Neuronal stem cell (in vitro differentiated cells): ENCODE results near the gene RAB3GAP1.

ENCODE experiments used
- DNase-seq: peaks from one replicate; pipeline ENCODE4 v3.0.0-alpha.2; 2013; ENCODE audit warnings: low spot score
- H2AFZ ChIP-seq: one replicate; pipeline ENCODE4 v1.6.1; 2013; ENCODE audit warnings: mild to moderate bottlenecking, low read length, inconsistent platforms
- H2AK5ac ChIP-seq: 2 replicates; pipeline ENCODE4 v1.6.1; 2013; ENCODE audit warnings: low read depth, mild to moderate bottlenecking, inconsistent platforms, low read length, moderate library complexity, mixed read lengths
- H2BK120ac ChIP-seq: 2 replicates; pipeline ENCODE4 v1.6.1; 2013; ENCODE audit warnings: low read depth, mild to moderate bottlenecking, inconsistent platforms, low read length, moderate library complexity, mixed read lengths
- H2BK12ac ChIP-seq: one replicate; pipeline ENCODE4 v1.6.1; 2013; ENCODE audit warnings: low read length, inconsistent platforms
- H2BK15ac ChIP-seq: 2 replicates; pipeline ENCODE4 v1.6.1; 2013; ENCODE audit warnings: mild to moderate bottlenecking, low read length, inconsistent platforms, mixed read lengths
- H2BK5ac ChIP-seq: one replicate; pipeline ENCODE4 v1.6.1; 2013; ENCODE audit warnings: inconsistent platforms, mild to moderate bottlenecking, low read length, moderate library complexity
- H3K14ac ChIP-seq: one replicate; pipeline ENCODE4 v1.6.1; 2013; ENCODE audit warnings: low read length, inconsistent platforms
- H3K18ac ChIP-seq: 2 replicates; pipeline ENCODE4 v1.6.1; 2013; ENCODE audit warnings: low read length, inconsistent platforms
- H3K23ac ChIP-seq: 2 replicates; pipeline ENCODE4 v1.6.1; 2013; ENCODE audit warnings: low read depth, mild to moderate bottlenecking, mixed read lengths, low read length, inconsistent platforms; ENCODE audit not compliant: poor library complexity
- H3K27ac ChIP-seq: replicated peaks from 3 replicates; pipeline ENCODE4 v1.5.1; 2013; ENCODE audit warnings: low read length, inconsistent platforms
- H3K27me3 ChIP-seq, 3 experiments: 2 replicates each; pipeline ENCODE4 v1.6.1; 2013; ENCODE audit warnings: low read length in 3 of 3, mild to moderate bottlenecking in 2 of 3, inconsistent platforms in 1 of 3, low read depth in 1 of 3, mixed read lengths in 1 of 3, moderate library complexity in 1 of 3; ENCODE audit not compliant: control insufficient read depth in 3 of 3, insufficient read depth in 3 of 3
- H3K36me3 ChIP-seq, 2 donors: replicated peaks in 1 of 2; 2 replicates each; pipeline ENCODE4 v1.6.1; 2013; ENCODE audit warnings: low read length in 2 of 2; ENCODE audit not compliant: control insufficient read depth in 2 of 2, insufficient read depth in 2 of 2
- H3K4ac ChIP-seq: 2 replicates; pipeline ENCODE4 v1.6.1; 2013; ENCODE audit warnings: inconsistent platforms, mild to moderate bottlenecking, low read length, moderate library complexity
- H3K4me1 ChIP-seq, 2 donors: 1 replicate in 1 of 2; 2 replicates in 1 of 2; pipeline ENCODE4 v1.6.1; 2013; ENCODE audit warnings: low read length in 2 of 2, low read depth in 1 of 2; ENCODE audit not compliant: control insufficient read depth in 2 of 2, insufficient read depth in 1 of 2
- H3K4me2 ChIP-seq: one replicate; pipeline ENCODE4 v1.6.1; 2013; ENCODE audit warnings: mild to moderate bottlenecking, low read length, inconsistent platforms; ENCODE audit not compliant: insufficient read depth, poor library complexity, severe bottlenecking
- H3K4me3 ChIP-seq, 2 donors: 2 replicates each; pipeline ENCODE4 v1.5.1; 2013; ENCODE audit warnings: low read length in 2 of 2, mild to moderate bottlenecking in 2 of 2, inconsistent platforms in 1 of 2, moderate library complexity in 1 of 2
- H3K79me1 ChIP-seq: one replicate; pipeline ENCODE4 v1.6.1; 2013; ENCODE audit warnings: low read depth, mild to moderate bottlenecking, inconsistent platforms, low read length, moderate library complexity
- H3K9ac ChIP-seq: one replicate; pipeline ENCODE4 v1.6.1; 2013; ENCODE audit warnings: mild to moderate bottlenecking, low read depth, low read length, inconsistent platforms; ENCODE audit not compliant: poor library complexity
- H3K9me3 ChIP-seq, 2 donors: replicated peaks in 1 of 2; 2 replicates each; pipeline versions ENCODE3 to v1.6.1; 2013; ENCODE audit warnings: low read length in 2 of 2, mild to moderate bottlenecking in 2 of 2, inconsistent platforms in 1 of 2, low read depth in 1 of 2, mixed read lengths in 1 of 2, moderate library complexity in 1 of 2; ENCODE audit not compliant: control insufficient read depth in 2 of 2, insufficient read depth in 1 of 2
- H4K8ac ChIP-seq: one replicate; pipeline ENCODE4 v1.6.1; 2013; ENCODE audit warnings: low read depth, mild to moderate bottlenecking, inconsistent platforms, low read length, moderate library complexity
- H4K91ac ChIP-seq: one replicate; pipeline ENCODE4 v1.6.1; 2013; ENCODE audit warnings: low read length, low read depth, mild to moderate bottlenecking, inconsistent platforms; ENCODE audit not compliant: poor library complexity
- WGBS, 2 donors: extraction: QIAGEN DNeasy Blood & Tissue Kit; methylation state at CpG; one replicate each; pipeline ENCODE4 v1.1.7; 2013; ENCODE audit warnings: missing lambda C conversion rate in 2 of 2, mixed read lengths in 1 of 2; ENCODE audit not compliant: insufficient read length in 2 of 2, insufficient replicate concordance in 1 of 2; ENCODE audit errors: extremely low coverage in 2 of 2; 5-methylcytosine and 5-hydroxymethylcytosine counted together

The RAB3GAP1 gene

DNA sequence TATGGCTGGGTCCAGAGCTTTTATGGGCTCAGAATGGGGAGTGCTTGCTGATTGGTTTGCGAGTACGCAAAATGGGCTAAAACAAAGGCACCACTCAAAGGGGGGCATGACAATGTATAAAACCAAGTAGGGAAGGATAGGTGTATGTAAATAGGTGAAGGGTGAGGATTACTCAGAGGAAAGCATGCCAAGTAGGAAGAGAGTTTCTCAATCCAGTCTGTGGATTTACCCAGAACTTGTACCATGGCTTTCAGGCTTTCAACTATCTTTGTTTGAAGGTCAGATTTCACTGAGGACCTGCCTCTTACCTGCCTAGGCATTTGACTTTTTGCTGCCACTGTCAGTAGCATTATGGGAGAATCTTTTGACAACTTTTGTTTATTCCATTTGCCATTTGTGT is 92.3 kb downstream of the RAB3GAP1 start:
- H2BK15ac ChIP-seq = no peak overlapping the region
- H3K4me3 ChIP-seq = no peak overlapping the region
- no peak overlapping the region for H2AFZ ChIP-seq
- H3K18ac ChIP-seq = no peak overlapping the region
- H4K8ac ChIP-seq = no peak overlapping the region
- H3K4ac ChIP-seq = no peak overlapping the region
- H3K9ac ChIP-seq = no peak overlapping the region
- DNase-seq = no peak
- H2BK12ac ChIP-seq = no peak overlapping the region
- no peaks in the 10 kb centered on the region for H3K27me3 ChIP-seq
- no CpG with 5 or more reads among the region's 2 CpGs for WGBS, 2 donors
- no peak overlapping the region for H3K4me2 ChIP-seq
- H3K23ac ChIP-seq = no peak overlapping the region
- no peak overlapping the region for H3K14ac ChIP-seq
- H3K27ac ChIP-seq = no peak overlapping the region
- H3K4me1 ChIP-seq = no peaks in the 10 kb centered on the region
- no peak overlapping the region for H2BK120ac ChIP-seq
- H3K9me3 ChIP-seq = peaks cover 0 to 27% of the 10 kb centered on the region in 2 donors
- H2BK5ac ChIP-seq = no peak overlapping the region
- H2AK5ac ChIP-seq = no peak overlapping the region
- no peak overlapping the region for H4K91ac ChIP-seq
- no peaks in the 10 kb centered on the region for H3K79me1 ChIP-seq
- H3K36me3 ChIP-seq = peaks cover 3 to 41% of the 10 kb centered on the region in 2 donors

- H2BK12ac ChIP-seq = no peak overlapping the region
- no peak overlapping the region for H3K18ac ChIP-seq
- no peak overlapping the region for H4K91ac ChIP-seq
- no CpG with 5 or more reads among the region's 1 CpG for WGBS, 2 donors
- H3K4me3 ChIP-seq = no peak overlapping the region
- no peaks in the 10 kb centered on the region for H3K27me3 ChIP-seq
- no peak overlapping the region for H3K9ac ChIP-seq
- no peak overlapping the region for H3K27ac ChIP-seq
- H3K9me3 ChIP-seq = peaks cover 0 to 5% of the 10 kb centered on the region in 2 donors
- H3K4me1 ChIP-seq = peaks cover 0 to 8% of the 10 kb centered on the region in 2 donors
- no peak overlapping the region for H2BK120ac ChIP-seq
- H3K4me2 ChIP-seq = no peak overlapping the region
- no peak overlapping the region for H2AFZ ChIP-seq
- no peak overlapping the region for H3K14ac ChIP-seq
- no peak overlapping the region for H2BK5ac ChIP-seq
- no peak overlapping the region for H4K8ac ChIP-seq
- H3K79me1 ChIP-seq = no peaks in the 10 kb centered on the region
- H3K4ac ChIP-seq = no peak overlapping the region
- H2BK15ac ChIP-seq = no peak overlapping the region
- H3K23ac ChIP-seq = no peak overlapping the region
- no peak for DNase-seq
- peaks cover 3 to 55% of the 10 kb centered on the region in 2 donors for H3K36me3 ChIP-seq
- H2AK5ac ChIP-seq = no peak overlapping the region
Observed at GRCh38 chr2:135149251-135149650, 97.2 kb downstream of the RAB3GAP1 start.

DNA sequence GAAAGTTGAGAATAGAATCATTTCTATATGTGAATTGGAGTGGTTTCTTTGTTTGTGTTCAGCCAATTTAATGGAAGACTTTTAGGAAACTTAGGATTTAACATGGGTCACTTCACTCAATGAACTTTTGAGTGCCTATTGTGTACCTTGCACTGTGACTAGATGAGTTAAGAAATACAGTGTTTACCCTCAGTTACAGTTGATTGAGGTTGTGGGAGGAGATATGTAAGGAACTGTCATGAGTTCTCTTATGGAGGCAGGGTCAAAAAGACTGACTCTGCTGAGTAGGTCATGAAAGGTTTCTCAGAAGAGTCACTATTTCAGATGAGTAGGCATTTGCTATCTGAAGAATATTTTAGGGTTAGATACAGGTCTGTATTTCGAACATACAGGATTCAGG is 98.6 kb downstream of the RAB3GAP1 start:
- Histone ChIP-seq H4K8ac (no peak overlapping the region), H2BK12ac (no peak overlapping the region), H3K4me1 (peaks cover 0 to 8% of the 10 kb centered on the region in 2 donors), H3K23ac (no peak overlapping the region), H4K91ac (no peak overlapping the region), H2AK5ac (no peak overlapping the region), H2AFZ (no peak overlapping the region), H3K4me2 (no peak overlapping the region), H3K4ac (no peak overlapping the region), H3K4me3 (no peak overlapping the region), H3K9ac (no peak overlapping the region), H3K14ac (no peak overlapping the region), H2BK120ac (no peak overlapping the region), H3K79me1 (no peaks in the 10 kb centered on the region), H3K18ac (no peak overlapping the region), H2BK5ac (no peak overlapping the region), H3K27ac (no peak overlapping the region), H3K9me3 (no peaks in the 10 kb centered on the region), H2BK15ac (no peak overlapping the region), H3K36me3 (peaks cover 3 to 59% of the 10 kb centered on the region in 2 donors), H3K27me3 (no peaks in the 10 kb centered on the region)
- DNase-seq = no peak
- WGBS, 2 donors = no CpG with 5 or more reads among the region's 1 CpG

DNA sequence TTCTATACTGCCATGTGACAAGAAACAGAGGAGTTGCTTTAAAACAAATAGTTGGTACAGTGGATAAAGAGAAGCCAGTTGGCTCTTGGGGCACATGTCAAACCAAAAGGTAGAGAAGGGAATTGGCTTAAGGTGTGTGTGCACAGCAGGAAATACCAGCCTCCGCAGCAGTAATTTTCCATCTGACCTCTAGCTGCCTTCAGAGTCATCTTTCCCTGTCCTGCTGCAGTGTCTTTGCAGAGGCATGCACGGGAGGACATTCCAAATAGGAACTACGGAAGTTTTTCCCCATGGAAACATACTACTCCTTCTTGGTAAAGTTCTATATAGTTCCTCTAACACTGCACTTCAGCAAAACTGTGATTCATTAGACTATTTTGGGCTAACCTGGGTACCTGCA is 99.5 kb downstream of the RAB3GAP1 start:
- no peak overlapping the region for H3K18ac ChIP-seq
- H2AFZ ChIP-seq = no peak overlapping the region
- no peak overlapping the region for H2BK5ac ChIP-seq
- no peak overlapping the region for H2BK15ac ChIP-seq
- no peak overlapping the region for H3K14ac ChIP-seq
- no peak overlapping the region for H2BK120ac ChIP-seq
- no peak overlapping the region for H3K4me2 ChIP-seq
- no peak for DNase-seq
- no peak overlapping the region for H2BK12ac ChIP-seq
- H3K79me1 ChIP-seq = no peaks in the 10 kb centered on the region
- WGBS, 2 donors = no CpG with 5 or more reads among the region's 3 CpGs
- no peak overlapping the region for H2AK5ac ChIP-seq
- H3K9me3 ChIP-seq = no peaks in the 10 kb centered on the region
- no peak overlapping the region for H3K4me3 ChIP-seq
- no peak overlapping the region for H3K27ac ChIP-seq
- no peaks in the 10 kb centered on the region for H3K27me3 ChIP-seq
- no peak overlapping the region for H3K23ac ChIP-seq
- H3K4me1 ChIP-seq = peaks cover 0 to 8% of the 10 kb centered on the region in 2 donors
- H4K91ac ChIP-seq = no peak overlapping the region
- H3K4ac ChIP-seq = no peak overlapping the region
- peaks cover 3 to 68% of the 10 kb centered on the region in 2 donors for H3K36me3 ChIP-seq
- no peak overlapping the region for H3K9ac ChIP-seq
- H4K8ac ChIP-seq = no peak overlapping the region
